ENCODE results near the gene ZNF593OS.

DNA sequence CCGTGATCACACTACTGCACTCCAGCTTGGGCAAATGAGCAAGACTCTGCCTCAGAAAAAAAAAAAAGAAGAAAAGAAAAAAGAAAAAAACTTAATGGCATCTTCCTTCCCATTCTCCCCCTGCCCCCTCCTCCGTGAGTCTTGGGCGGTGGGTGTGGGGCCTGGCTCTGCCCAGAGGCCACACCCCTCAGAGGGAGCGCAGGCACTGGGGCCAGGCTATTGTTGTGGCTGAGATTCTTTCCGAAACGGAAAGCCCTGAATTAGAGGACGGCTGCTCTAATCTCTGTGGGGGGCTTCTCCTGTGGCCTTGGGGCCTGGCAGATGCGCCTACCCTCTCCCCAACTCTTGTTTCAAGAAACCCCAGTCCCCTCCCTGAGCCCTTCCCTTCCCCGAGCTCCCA, 16.9 kb downstream of the ZNF593OS start:
- TF ChIP-seq, protein P1, sequence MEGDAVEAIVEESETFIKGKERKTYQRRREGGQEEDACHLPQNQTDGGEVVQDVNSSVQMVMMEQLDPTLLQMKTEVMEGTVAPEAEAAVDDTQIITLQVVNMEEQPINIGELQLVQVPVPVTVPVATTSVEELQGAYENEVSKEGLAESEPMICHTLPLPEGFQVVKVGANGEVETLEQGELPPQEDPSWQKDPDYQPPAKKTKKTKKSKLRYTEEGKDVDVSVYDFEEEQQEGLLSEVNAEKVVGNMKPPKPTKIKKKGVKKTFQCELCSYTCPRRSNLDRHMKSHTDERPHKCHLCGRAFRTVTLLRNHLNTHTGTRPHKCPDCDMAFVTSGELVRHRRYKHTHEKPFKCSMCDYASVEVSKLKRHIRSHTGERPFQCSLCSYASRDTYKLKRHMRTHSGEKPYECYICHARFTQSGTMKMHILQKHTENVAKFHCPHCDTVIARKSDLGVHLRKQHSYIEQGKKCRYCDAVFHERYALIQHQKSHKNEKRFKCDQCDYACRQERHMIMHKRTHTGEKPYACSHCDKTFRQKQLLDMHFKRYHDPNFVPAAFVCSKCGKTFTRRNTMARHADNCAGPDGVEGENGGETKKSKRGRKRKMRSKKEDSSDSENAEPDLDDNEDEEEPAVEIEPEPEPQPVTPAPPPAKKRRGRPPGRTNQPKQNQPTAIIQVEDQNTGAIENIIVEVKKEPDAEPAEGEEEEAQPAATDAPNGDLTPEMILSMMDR (IDR thresholded peaks at IDR 0.05) = no peak
- TF ChIP-seq POLR2A (IDR thresholded peaks at IDR 0.05) = no peak

Measured in uterus (tissue), 2 donors.